Glomerular endothelial cell (primary cell): ENCODE data around the gene GKN2. TPM values are rescaled to one million over a fixed set of nuclear protein-coding genes. Genes with fewer than 3 reads are reported as not detected.

ENCODE experiments used
- DNase-seq: peaks from one replicate; pipeline ENCODE4 v3.0.0-alpha.2; 2011; ENCODE audit warnings: low read depth, low spot score; ENCODE audit errors: extremely low read depth
- total RNA-seq: library from RNA; depleted of rRNA; stranded (reverse); fragments of >200 nt; gene quantifications from 2 replicates; pipeline ENCODE4 v1.2.3, GENCODE V29; 2015

GKN2 gene
- not detected in 2 replicates for total RNA-seq

GRCh38 chr2:68952887-68953521, at the start of gene GKN2:
TSS of gene GKN2 (minus strand) at chr2:68952893. CDS start at chr2:68952861, 32 bp downstream.
- no peak for DNase-seq

GRCh38 chr2:69001879-69002278, 49.2 kb upstream of the GKN2 start:
- DNase-seq, result no peak

GRCh38 chr2:68997401-68997800, 44.7 kb upstream of the GKN2 start:
- no peak for DNase-seq

- no peak for DNase-seq
Measured at GRCh38 chr2:68995916-68996315, 43.2 kb upstream of the GKN2 start.

GRCh38 chr2:68994864-68995263, 42.2 kb upstream of the GKN2 start:
- no peak for DNase-seq

GRCh38 chr2:68993660-68994059, 41.0 kb upstream of the GKN2 start:
- DNase-seq, result no peak

GRCh38 chr2:68992933-68993332, 40.2 kb upstream of the GKN2 start:
- DNase-seq, result no peak

GRCh38 chr2:68992341-68992740, 39.6 kb upstream of the GKN2 start:
- no peak for DNase-seq

GRCh38 chr2:68989035-68989434, 36.3 kb upstream of the GKN2 start:
- DNase-seq, result no peak

GRCh38 chr2:68987021-68987503, 34.4 kb upstream of the GKN2 start:
- no peak for DNase-seq

- no peak for DNase-seq
Measured at GRCh38 chr2:68980956-68981355, 28.3 kb upstream of the GKN2 start.

- no peak for DNase-seq
Measured at GRCh38 chr2:68978098-68978497, 25.4 kb upstream of the GKN2 start.

- DNase-seq, result no peak
Measured at GRCh38 chr2:68977453-68977852, 24.8 kb upstream of the GKN2 start.

GRCh38 chr2:68975844-68976243, 23.2 kb upstream of the GKN2 start:
- no peak for DNase-seq

- no peak for DNase-seq
Measured at GRCh38 chr2:68974946-68975665, 22.4 kb upstream of the GKN2 start.

GRCh38 chr2:68974251-68974650, 21.6 kb upstream of the GKN2 start, which contains the start of gene GKN1:
TSS of gene GKN1 (plus strand) at chr2:68974636. CDS start at chr2:68974678, 42 bp downstream.
- DNase-seq, result no peak

GRCh38 chr2:68971591-68972231, 19.0 kb upstream of the GKN2 start:
- peak; percentile 9 for DNase-seq

- DNase-seq, result no peak
Measured at GRCh38 chr2:68970566-68971265, 18.0 kb upstream of the GKN2 start.

GRCh38 chr2:68969736-68970490, 17.2 kb upstream of the GKN2 start:
- no peak for DNase-seq

GRCh38 chr2:68968221-68968620, 15.5 kb upstream of the GKN2 start:
- no peak for DNase-seq
